ENCODE measurements around the gene CRACR2B. TPM values are rescaled to one million over a fixed set of nuclear protein-coding genes. Genes with fewer than 3 reads are reported as not detected.

The CRACR2B gene
- total and polyA plus RNA-seq, 2 experiments from 2014 or later, result 2.0 to 2.3 TPM

- peak; percentile 63 for DNase-seq
- no peaks in the 10 kb centered on the region for H3K9me3 ChIP-seq (ENCODE audit: low read depth)
- H3K36me3 ChIP-seq (ENCODE audit: low read depth), result no peaks in the 10 kb centered on the region
- WGBS, 2 experiments (ENCODE audit: low coverage in 1 of 2, low lambda C conversion rate in 2 of 2, missing lambda C conversion rate in 2 of 2), result 68 to 69% methylated on average over 12 of the region's 14 CpGs
- no peaks in the 10 kb centered on the region for H4K20me1 ChIP-seq (ENCODE audit: insufficient read depth)
- no peaks in the 10 kb centered on the region for H3K27me3 ChIP-seq (replicated peaks; ENCODE audit: insufficient read depth)
- no peak overlapping the region for H3K27ac ChIP-seq
- H3K9me2 ChIP-seq (ENCODE audit: insufficient read depth), result no peaks in the 10 kb centered on the region
- H3K9ac ChIP-seq, result no peak overlapping the region
- no peak for TF ChIP-seq EZH2 (IDR thresholded peaks at IDR 0.05; ENCODE audit: insufficient read depth, poor library complexity, severe bottlenecking)
- no peak for TF ChIP-seq EZH2phosphoT487 (IDR thresholded peaks at IDR 0.05; ENCODE audit: insufficient read depth, low read depth)
- H3K4me3 ChIP-seq, result no peak overlapping the region
- in situ Hi-C loops (cut with MboI), result no loop called here
- no peaks in the 10 kb centered on the region for H3F3A ChIP-seq (ENCODE audit: insufficient read depth)
- no peak overlapping the region for H3K4me2 ChIP-seq (ENCODE audit: unreplicated experiment)
- no peak overlapping the region for H2AFZ ChIP-seq
- H3K79me2 ChIP-seq (ENCODE audit: insufficient read depth), result peaks cover 39% of the 10 kb centered on the region
- peaks cover 19% of the 10 kb centered on the region for H3K4me1 ChIP-seq (ENCODE audit: insufficient read depth)
Observed at GRCh38 chr11:848380-848931, 20.7 kb downstream of the CRACR2B start.

GRCh38 chr11:849104-849824 is 21.5 kb downstream of the CRACR2B start:
- H3K9me2 ChIP-seq (ENCODE audit: insufficient read depth), result no peaks in the 10 kb centered on the region
- H3K27me3 ChIP-seq (replicated peaks; ENCODE audit: insufficient read depth), result no peaks in the 10 kb centered on the region
- peaks cover 19% of the 10 kb centered on the region for H3K4me1 ChIP-seq (ENCODE audit: insufficient read depth)
- H2AFZ ChIP-seq, result no peak overlapping the region
- TF ChIP-seq EZH2 (IDR thresholded peaks at IDR 0.05; ENCODE audit: insufficient read depth, poor library complexity, severe bottlenecking) (no peak), EZH2phosphoT487 (IDR thresholded peaks at IDR 0.05; ENCODE audit: insufficient read depth, low read depth) (no peak)
- no peak overlapping the region for H3K27ac ChIP-seq
- no peaks in the 10 kb centered on the region for H3K36me3 ChIP-seq (ENCODE audit: low read depth)
- no peak for DNase-seq
- no peaks in the 10 kb centered on the region for H3F3A ChIP-seq (ENCODE audit: insufficient read depth)
- no peaks in the 10 kb centered on the region for H4K20me1 ChIP-seq (ENCODE audit: insufficient read depth)
- WGBS, 2 experiments (ENCODE audit: low coverage in 1 of 2, low lambda C conversion rate in 2 of 2, missing lambda C conversion rate in 2 of 2), result 33 to 41% methylated on average over 22 to 44 of the region's 71 CpGs
- no peak overlapping the region for H3K4me3 ChIP-seq
- peaks cover 39% of the 10 kb centered on the region for H3K79me2 ChIP-seq (ENCODE audit: insufficient read depth)
- H3K9me3 ChIP-seq (ENCODE audit: low read depth), result no peaks in the 10 kb centered on the region
- in situ Hi-C loops (cut with MboI), result no loop called here
- H3K9ac ChIP-seq, result no peak overlapping the region
- peak overlapping the region; percentile 34 for H3K4me2 ChIP-seq (ENCODE audit: unreplicated experiment)

DNA sequence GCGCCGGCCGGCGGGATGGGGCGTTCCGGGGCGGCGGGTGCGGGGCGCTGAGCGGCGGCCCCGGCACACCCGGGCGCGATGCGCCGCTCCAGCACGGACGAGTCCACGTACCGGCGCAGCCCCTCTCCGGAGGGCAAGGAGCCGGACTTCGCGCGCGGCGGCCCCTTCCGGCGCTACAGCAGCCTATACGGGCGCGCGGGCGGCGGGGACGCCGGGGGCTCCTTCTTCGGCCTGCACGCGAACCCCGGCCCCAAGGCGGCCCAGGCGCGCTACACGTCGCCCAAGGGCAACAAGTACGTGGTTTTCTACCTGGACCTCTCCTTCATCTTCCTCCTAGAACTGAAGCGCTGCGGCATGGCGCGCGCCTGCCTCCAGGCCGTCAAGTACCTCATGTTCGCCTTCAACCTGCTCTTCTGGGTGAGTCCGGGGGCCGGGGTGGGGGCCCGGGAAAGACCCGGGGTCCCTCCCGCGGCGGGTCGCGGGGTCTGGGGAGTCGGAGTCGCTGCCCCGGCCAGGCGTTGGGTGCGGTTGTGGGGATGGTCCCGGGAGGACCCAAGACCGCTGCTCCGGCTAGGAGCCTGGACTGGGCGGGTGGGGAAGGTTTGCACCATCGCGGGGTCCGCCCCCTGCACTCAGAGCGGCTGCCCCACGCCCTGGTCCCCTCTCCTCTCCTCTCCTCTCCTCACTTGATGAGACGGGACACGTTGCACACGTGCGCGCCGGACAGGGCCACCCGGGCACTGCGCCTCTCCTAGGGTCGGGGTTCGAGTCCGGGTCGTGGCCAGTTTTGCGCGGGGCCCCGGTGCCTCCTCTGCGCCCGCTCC is 22.4 kb downstream of the CRACR2B start:
- WGBS, 2 experiments (ENCODE audit: low coverage in 1 of 2, low lambda C conversion rate in 2 of 2, missing lambda C conversion rate in 2 of 2), result 70 to 96% methylated on average over 10 to 80 of the region's 97 CpGs

More for the DNA sequence above, 22.4 kb downstream of the CRACR2B start:
- in situ Hi-C loops (cut with MboI), result no loop called here
- Histone ChIP-seq H3K4me3 (no peak overlapping the region), H3K27me3 (replicated peaks; ENCODE audit: insufficient read depth) (no peaks in the 10 kb centered on the region), H3K36me3 (ENCODE audit: low read depth) (no peaks in the 10 kb centered on the region), H3K79me2 (ENCODE audit: insufficient read depth) (peaks cover 37% of the 10 kb centered on the region), H3K9me2 (ENCODE audit: insufficient read depth) (no peaks in the 10 kb centered on the region), H3K9ac (no peak overlapping the region), H3F3A (ENCODE audit: insufficient read depth) (no peaks in the 10 kb centered on the region), H4K20me1 (ENCODE audit: insufficient read depth) (no peaks in the 10 kb centered on the region), H3K4me2 (ENCODE audit: unreplicated experiment) (no peak overlapping the region), H3K9me3 (ENCODE audit: low read depth) (no peaks in the 10 kb centered on the region), H3K27ac (no peak overlapping the region), H3K4me1 (ENCODE audit: insufficient read depth) (peaks cover 15% of the 10 kb centered on the region), H2AFZ (no peak overlapping the region)
- no peak for TF ChIP-seq EZH2 (IDR thresholded peaks at IDR 0.05; ENCODE audit: insufficient read depth, poor library complexity, severe bottlenecking)
- no peak for TF ChIP-seq EZH2phosphoT487 (IDR thresholded peaks at IDR 0.05; ENCODE audit: insufficient read depth, low read depth)
- DNase-seq, result no peak

All from GM23248 (cell line).